GM12878 (cell line): ENCODE data around the gene BICDL2. TPM values are rescaled to one million over a fixed set of nuclear protein-coding genes. Genes with fewer than 3 reads are reported as not detected.

ENCODE experiments used
- ATAC-seq: fragments of 200-7000 bp; cut with Tn5 transposase; 3 replicates; pipeline ENCODE4 v1.9.1; 2020; ENCODE audit warnings: mild to moderate bottlenecking, moderate library complexity
- BruUV-seq: library from RNA; stranded (reverse); fragments of 400-500 nt; replicated peaks from 2 replicates; lab custom pipeline; 2021; lab: Mats Ljungman, UMichigan
- CTCF ChIA-PET: fragments of 300-600 bp; sonication (Branson Sonifier 250); formaldehyde crosslinking; extraction: SDS; loops from one replicate; lab custom pipeline; 2021; ENCODE audit warnings: inconsistent platforms; lab: Yijun Ruan, JAX
- POLR2A ChIA-PET: fragments of 350-600 bp; formaldehyde crosslinking; extraction: SDS; loops from one replicate; lab custom pipeline; 2021; ENCODE audit warnings: inconsistent platforms; lab: Charles Lee
- RAD21 ChIA-PET: fragments of 300-600 bp; sonication (Branson Sonifier 250); formaldehyde crosslinking; loops from one replicate; lab custom pipeline; 2023; ENCODE audit warnings: antibody characterized with exemption; ENCODE audit not compliant: unreplicated experiment; lab: Charles Lee
- SMC1A ChIA-PET: fragments of 300-600 bp; sonication (Branson Sonifier 250); formaldehyde crosslinking; loops from one replicate; lab custom pipeline; 2023; ENCODE audit not compliant: unreplicated experiment, uncharacterized antibody; lab: Charles Lee
- DNase-seq: peaks from one replicate; pipeline ENCODE4 v3.0.0-alpha.2; 2011; ENCODE audit warnings: low read depth, low spot score
- FAIRE-seq: peaks from 3 replicates; lab custom pipeline; 2011; peaks lifted over from hg19 to GRCh38; lab: Jason Lieb, UNC
- H2AFZ ChIP-seq: 2 replicates; pipeline ENCODE4 v1.6.0; 2011; ENCODE audit warnings: low read depth, low read length, control low read depth; ENCODE audit not compliant: control insufficient read depth
- H3K27ac ChIP-seq: 2 replicates; pipeline ENCODE4 v1.5.1; 2011; ENCODE audit warnings: control low read depth; ENCODE audit not compliant: control insufficient read depth, insufficient read depth
- H3K27me3 ChIP-seq, 2 experiments: replicated peaks in 1 of 2; 2 replicates each; pipeline versions ENCODE4 v1.6.0 to v1.6.1; 2011; ENCODE audit warnings: low read length in 1 of 2; ENCODE audit not compliant: control insufficient read depth in 2 of 2, insufficient read depth in 2 of 2
- H3K36me3 ChIP-seq, 2 experiments: 2 replicates each; pipeline ENCODE4 v1.5.1; 2011; ENCODE audit warnings: low read length in 1 of 2; ENCODE audit not compliant: control insufficient read depth in 2 of 2, insufficient read depth in 2 of 2
- H3K4me1 ChIP-seq: 2 replicates; pipeline ENCODE4 v1.6.1; 2011; ENCODE audit warnings: mild to moderate bottlenecking, low read length, moderate library complexity, mixed read lengths; ENCODE audit not compliant: control insufficient read depth, insufficient read depth
- H3K4me2 ChIP-seq: 2 replicates; pipeline ENCODE4 v1.6.0; 2011; ENCODE audit warnings: control low read depth; ENCODE audit not compliant: control insufficient read depth, insufficient read depth
- H3K4me3 ChIP-seq: fragments of 200-600 bp; sonication (generic); 2 replicates; pipeline ENCODE4 v1.5.1; 2016
- H3K79me2 ChIP-seq: 2 replicates; pipeline ENCODE4 v1.6.0; 2011; ENCODE audit warnings: low read length; ENCODE audit not compliant: control insufficient read depth, insufficient read depth
- H3K9ac ChIP-seq: 2 replicates; pipeline ENCODE4 v1.8.0; 2011; ENCODE audit warnings: low read length, control low read depth, mixed read lengths; ENCODE audit not compliant: control insufficient read depth, insufficient read depth
- H3K9me3 ChIP-seq: replicated peaks from 3 replicates; pipeline ENCODE4 v1.5.1; 2011; ENCODE audit warnings: mild to moderate bottlenecking, low read length; ENCODE audit not compliant: control insufficient read depth, insufficient read depth
- H4K20me1 ChIP-seq: 2 replicates; pipeline ENCODE4 v1.6.0; 2011; ENCODE audit not compliant: control insufficient read depth, insufficient read depth
- E2F8 ChIP-seq: fragments of 450-650 bp; IDR thresholded peaks from 2 replicates; pipeline ENCODE4 v1.6.1; 2018; ENCODE audit warnings: mild to moderate bottlenecking, low read depth, moderate library complexity; ENCODE audit not compliant: partially characterized antibody
- ETV6 ChIP-seq, 2 experiments: fragments of 450-650 bp in 1 of 2; IDR thresholded peaks in 1 of 2; conservative IDR thresholded peaks in 1 of 2; 2 replicates each; pipeline ENCODE4 v1.6.1; 2014; ENCODE audit warnings: antibody characterized with exemption in 1 of 2, borderline replicate concordance in 1 of 2, low read depth in 1 of 2, mild to moderate bottlenecking in 1 of 2, moderate library complexity in 1 of 2
- SMARCA5 ChIP-seq: fragments of 450-650 bp; IDR thresholded peaks from 2 replicates; pipeline ENCODE4 v1.6.1; 2017; ENCODE audit warnings: mild to moderate bottlenecking
- SUZ12 ChIP-seq: fragments of 200-600 bp; sonication (generic); IDR thresholded peaks from one replicate; pipeline ENCODE4 v1.6.1; 2018; ENCODE audit warnings: antibody characterized with exemption, mild to moderate bottlenecking; ENCODE audit not compliant: unreplicated experiment
- WGBS: methylation state at CpG from one replicate; pipeline ENCODE4 v1.1.6; 2016; ENCODE audit warnings: low lambda C conversion rate; ENCODE audit not compliant: insufficient replicate concordance, insufficient coverage; ENCODE audit errors: missing lambda C conversion rate; 5-methylcytosine and 5-hydroxymethylcytosine counted together
- in situ Hi-C: fragments of 300-500 bp; cut with MboI; formaldehyde crosslinking; loops from 9 replicates; pipeline ENCODE4 v1.14.3; 2018; ENCODE audit warnings: mixed read lengths
- intact Hi-C: fragments of 100-400 bp; cut with micrococcal nuclease; formaldehyde crosslinking; loops from one replicate; pipeline ENCODE4 v1.14.2; 2022; ENCODE audit not compliant: unreplicated experiment
- polyA plus RNA-seq, 11 experiments: library from polyadenylated mRNA; depleted of rRNA in 4 of 11; unstranded in 6 of 11; stranded (reverse) in 5 of 11; fragments of >200 nt; fragmentation: Nextera tagmentation in 4 of 11; fragmentation: Illumina TruSeq in 1 of 11; extraction: Ambion mirVana in 4 of 11; extraction: Trizol in 1 of 11; gene quantifications; 1 replicate in 1 of 11; 2 replicates in 10 of 11; pipeline versions ENCODE4 v1.2.1 to v1.2.3, GENCODE V29; 2011 to 2016; ENCODE audit warnings: inconsistent platforms in 2 of 11, missing spikeins in 2 of 11, low read depth in 1 of 11
- total RNA-seq, 4 experiments: library from RNA; depleted of rRNA in 3 of 4; stranded (reverse); fragments of >200 nt in 3 of 4; fragmentation: Illumina TruSeq in 1 of 4; extraction: Trizol in 1 of 4; gene quantifications; 2 replicates each; pipeline versions ENCODE4 v1.2.1 to v1.2.3, GENCODE V29; 2013 to 2021

The BICDL2 gene
- total and polyA plus RNA-seq, 10 of the 15 experiments (the other 5 are each of a cell fraction or from before 2014, with no cell fraction given), result not detected

- ChIA-PET CTCF (no interaction called here), RAD21 (no interaction called here), SMC1A (interaction anchor here (6.1 kb wide), 1 partner anchor 8 kb away, joined by 52 read pairs; no protein-coding TSS in a partner anchor), POLR2A (no interaction called here)
- Histone ChIP-seq H3K36me3 (no peaks in the 10 kb centered on the region; a peak in 2 of 4 replicates), H4K20me1 (no peaks in the 10 kb centered on the region), H3K27me3 (no peaks in the 10 kb centered on the region), H3K4me3 (no peak overlapping the region), H2AFZ (no peak overlapping the region), H3K79me2 (peaks cover 25% of the 10 kb centered on the region), H3K9me3 (no peaks in the 10 kb centered on the region), H3K4me2 (no peak overlapping the region), H3K4me1 (peaks cover 22% of the 10 kb centered on the region), H3K27ac (no peak overlapping the region; the same call in 1 of the 2 replicates), H3K9ac (no peak overlapping the region)
- no peak for TF ChIP-seq SMARCA5
- TF ChIP-seq SUZ12, result no peak
- no peak for TF ChIP-seq E2F8
- no peak for TF ChIP-seq ETV6 (conservative IDR thresholded peaks at IDR 0.05 in 1 of 2, IDR thresholded peaks at IDR 0.05 in 1 of 2; ENCODE audit: borderline replicate concordance in 1 of 2, low read depth in 1 of 2)
- no TSS peak for BruUV-seq
- no peak for DNase-seq
- intact Hi-C loops, result no loop called here
- WGBS, result 48% methylated on average over 4 of the region's 4 CpGs
- no peak for ATAC-seq
- FAIRE-seq, result no peak
- in situ Hi-C loops, result no loop called here
Measured at GRCh38 chr16:3068487-3068886, 31.7 kb upstream of the BICDL2 start.
